ENCODE measurements around the gene RAB40B.
"Not testable (repeated sequence)": the region's sequence is repeated elsewhere in the genome, so short reads cannot be mapped to it uniquely, and the experiment has no call there.

The RAB40B gene

GRCh38 chr17:82698065-82698973 is at the start of gene RAB40B:
TSS of gene RAB40B (minus strand) at chr17:82698698. CDS start at chr17:82698596, 102 bp downstream.
- H3K27me3 Mint-ChIP-seq = peaks cover 9 to 17% of the 10 kb centered on the region in 2 donors
- H3K9me3 Mint-ChIP-seq = peaks cover 7 to 9% of the 10 kb centered on the region in 2 donors
- ATAC-seq (replicated peaks) = peak; percentile 98
- H3K4me3 Mint-ChIP-seq = peak within 1 kb of the TSS; percentile 84 to 86
- H3K27ac Mint-ChIP-seq = peak within 1 kb of the TSS; percentile 62
- peaks cover 11 to 13% of the 10 kb centered on the region in 2 donors for H3K36me3 Mint-ChIP-seq
- DNase-seq = peak; percentile 98
- H3K4me1 Mint-ChIP-seq = peaks cover 11 to 14% of the 10 kb centered on the region in 2 donors

- Mint-ChIP-seq H3K4me1 (no peaks in the 10 kb centered on the region), H3K27me3 (no peaks in the 10 kb centered on the region), H3K27ac (no peak overlapping the region), H3K4me3 (no peak overlapping the region), H3K36me3 (peaks cover 13 to 20% of the 10 kb centered on the region in 2 donors), H3K9me3 (peaks cover 14% of the 10 kb centered on the region in 2 donors)
- ATAC-seq (replicated peaks) = no peak
- DNase-seq = no peak
These were observed 47.0 kb upstream of the RAB40B start for GRCh38 chr17:82745524-82745923.

GRCh38 chr17:82744736-82745135 is 46.2 kb upstream of the RAB40B start:
- not testable (repeated sequence) for H3K4me3 Mint-ChIP-seq; H3K27me3 Mint-ChIP-seq; H3K4me1 Mint-ChIP-seq; ATAC-seq (replicated peaks); H3K27ac Mint-ChIP-seq; DNase-seq
- H3K36me3 Mint-ChIP-seq = peaks cover 14 to 27% of the 10 kb centered on the region in 2 donors
- peaks cover 14 to 21% of the 10 kb centered on the region in 2 donors for H3K9me3 Mint-ChIP-seq

- Mint-ChIP-seq H3K4me1 (no peaks in the 10 kb centered on the region), H3K9me3 (peaks cover 14 to 21% of the 10 kb centered on the region in 2 donors), H3K27me3 (no peaks in the 10 kb centered on the region), H3K27ac (no peak overlapping the region), H3K4me3 (no peak overlapping the region), H3K36me3 (peaks cover 15 to 28% of the 10 kb centered on the region in 2 donors)
- no peak for DNase-seq
- ATAC-seq (replicated peaks) = no peak
These were observed 45.1 kb upstream of the RAB40B start for GRCh38 chr17:82743344-82744219.

- DNase-seq = no peak
- no peak for ATAC-seq (replicated peaks)
- H3K4me3 Mint-ChIP-seq = no peak overlapping the region
- H3K36me3 Mint-ChIP-seq = peaks cover 10 to 26% of the 10 kb centered on the region in 2 donors
- peaks cover 10 to 18% of the 10 kb centered on the region in 2 donors for H3K9me3 Mint-ChIP-seq
- H3K4me1 Mint-ChIP-seq = peaks cover 0 to 2% of the 10 kb centered on the region in 2 donors
- no peak overlapping the region for H3K27ac Mint-ChIP-seq
- peaks cover 3 to 6% of the 10 kb centered on the region in 2 donors for H3K27me3 Mint-ChIP-seq
These were observed 42.6 kb upstream of the RAB40B start for GRCh38 chr17:82740906-82741759.

- peaks cover 12 to 21% of the 10 kb centered on the region in 2 donors for H3K9me3 Mint-ChIP-seq
- no peak overlapping the region for H3K4me3 Mint-ChIP-seq
- DNase-seq = no peak
- peaks cover 21 to 38% of the 10 kb centered on the region in 2 donors for H3K36me3 Mint-ChIP-seq
- peaks cover 0 to 4% of the 10 kb centered on the region in 2 donors for H3K4me1 Mint-ChIP-seq
- peaks cover 7 to 16% of the 10 kb centered on the region in 2 donors for H3K27me3 Mint-ChIP-seq
- ATAC-seq (replicated peaks) = no peak
- H3K27ac Mint-ChIP-seq = no peak overlapping the region
These were observed 39.7 kb upstream of the RAB40B start for GRCh38 chr17:82737967-82738877.

GRCh38 chr17:82736511-82737185 is 38.1 kb upstream of the RAB40B start:
- DNase-seq (no peak), ATAC-seq (replicated peaks) (no peak)
- H3K4me3 Mint-ChIP-seq = no peak overlapping the region
- H3K36me3 Mint-ChIP-seq = peaks cover 33 to 44% of the 10 kb centered on the region in 2 donors
- peaks cover 7 to 16% of the 10 kb centered on the region in 2 donors for H3K27me3 Mint-ChIP-seq
- peaks cover 15 to 20% of the 10 kb centered on the region in 2 donors for H3K9me3 Mint-ChIP-seq
- H3K4me1 Mint-ChIP-seq = peaks cover 0 to 6% of the 10 kb centered on the region in 2 donors
- no peak overlapping the region for H3K27ac Mint-ChIP-seq

GRCh38 chr17:82734987-82735866 is 36.7 kb upstream of the RAB40B start, which contains the start of gene FN3K:
TSS of gene FN3K (plus strand) at chr17:82735615. CDS start at chr17:82735637, 22 bp downstream.
- Mint-ChIP-seq H3K4me3 (peak within 1 kb of the TSS; percentile 10 to 64), H3K27me3 (peaks cover 7 to 16% of the 10 kb centered on the region in 2 donors), H3K9me3 (peaks cover 8 to 13% of the 10 kb centered on the region in 2 donors), H3K27ac (no peak within 1 kb of the TSS), H3K36me3 (peaks cover 33 to 44% of the 10 kb centered on the region in 2 donors), H3K4me1 (peaks cover 0 to 6% of the 10 kb centered on the region in 2 donors)
- peak; percentile 66 to 71 for ATAC-seq (replicated peaks)
- no peak for DNase-seq

GRCh38 chr17:82732118-82732743 is 33.7 kb upstream of the RAB40B start:
- Mint-ChIP-seq H3K9me3 (peaks cover 7 to 8% of the 10 kb centered on the region in 2 donors), H3K4me3 (no peak overlapping the region), H3K36me3 (peaks cover 40 to 60% of the 10 kb centered on the region in 2 donors), H3K27me3 (peaks cover 7 to 16% of the 10 kb centered on the region in 2 donors), H3K27ac (no peak overlapping the region), H3K4me1 (peaks cover 0 to 6% of the 10 kb centered on the region in 2 donors)
- ATAC-seq (replicated peaks) (no peak), DNase-seq (no peak)

GRCh38 chr17:82729479-82730260 is 31.2 kb upstream of the RAB40B start:
- H3K4me3 Mint-ChIP-seq = no peak overlapping the region
- H3K27me3 Mint-ChIP-seq = no peaks in the 10 kb centered on the region
- peaks cover 0 to 2% of the 10 kb centered on the region in 2 donors for H3K4me1 Mint-ChIP-seq
- no peak for DNase-seq
- H3K36me3 Mint-ChIP-seq = peaks cover 42 to 67% of the 10 kb centered on the region in 2 donors
- no peak for ATAC-seq (replicated peaks)
- H3K9me3 Mint-ChIP-seq = peaks cover 7 to 8% of the 10 kb centered on the region in 2 donors
- no peak overlapping the region for H3K27ac Mint-ChIP-seq
